GM12892 (cell line): ENCODE measurements around the gene BCKDHB.

Source experiments
- POLR2A ChIP-seq: IDR thresholded peaks from 2 replicates; pipeline ENCODE4 v1.6.1; 2011; ENCODE audit warnings: low read depth, low read length, control low read depth
- POLR2AphosphoS5 ChIP-seq: IDR thresholded peaks from 2 replicates; pipeline ENCODE4 v1.6.1; 2011; ENCODE audit warnings: low read depth, low read length, control low read depth
- TAF1 ChIP-seq: IDR thresholded peaks from 2 replicates; pipeline ENCODE4 v1.6.1; 2011; ENCODE audit warnings: low read depth, mild to moderate bottlenecking, control low read depth, low read length, borderline replicate concordance

- no peak for TF ChIP-seq POLR2AphosphoS5
- TF ChIP-seq POLR2A, result no peak
- TF ChIP-seq TAF1, result no peak
Observed at GRCh38 chr6:80145509-80145908, 39.0 kb downstream of the BCKDHB start.
